Skeletal muscle satellite cell (primary cell): ENCODE data around the gene PYM1.
A peak's percentile ranks its signal among the peaks of the same experiment; 100 is the strongest.

Experiments
- H3K27me3 ChIP-seq: 2 replicates; pipeline ENCODE4 v1.7.0; 2013; ENCODE audit warnings: low read length; ENCODE audit not compliant: control insufficient read depth, insufficient read depth
- H3K36me3 ChIP-seq: 2 replicates; pipeline ENCODE4 v1.7.0; 2013; ENCODE audit warnings: mild to moderate bottlenecking, control low read depth, low read length; ENCODE audit not compliant: insufficient read depth
- H3K4me1 ChIP-seq: 2 replicates; pipeline ENCODE4 v1.7.0; 2013; ENCODE audit warnings: low read length; ENCODE audit not compliant: control insufficient read depth, insufficient read depth
- H3K4me2 ChIP-seq: 2 replicates; pipeline ENCODE4 v1.7.0; 2013; ENCODE audit warnings: mild to moderate bottlenecking, low read length
- H3K4me3 ChIP-seq: 2 replicates; pipeline ENCODE4 v1.7.0; 2013; ENCODE audit warnings: low read length
- H3K9ac ChIP-seq: 2 replicates; pipeline ENCODE4 v1.7.0; 2013; ENCODE audit warnings: mild to moderate bottlenecking, low read depth, low read length, moderate library complexity
- H3K9me3 ChIP-seq: replicated peaks from 2 replicates; pipeline ENCODE4 v1.7.0; 2013; ENCODE audit warnings: mild to moderate bottlenecking, control low read depth, low read length

The PYM1 gene

DNA sequence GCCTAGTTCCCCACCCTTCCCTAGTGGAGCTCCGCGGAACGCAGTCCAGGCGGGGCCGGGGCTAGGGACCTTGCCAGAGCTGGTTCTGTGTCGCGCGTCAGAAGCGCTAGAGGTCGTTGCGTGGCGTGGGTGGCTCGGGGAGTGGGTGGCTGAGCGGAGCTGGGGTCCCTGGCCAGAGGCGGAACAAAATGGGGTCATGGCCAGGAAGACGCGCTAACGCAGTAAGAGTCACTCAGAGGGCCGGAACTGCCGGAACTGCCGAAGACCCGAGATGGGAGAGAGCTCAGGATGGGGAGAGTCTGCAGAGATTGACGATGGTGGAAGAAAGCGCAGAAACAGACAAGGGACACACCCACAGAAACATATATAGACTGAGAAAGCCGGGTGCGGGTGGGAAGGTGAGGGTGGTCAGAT, 8.1 kb upstream of the PYM1 start:
- Histone ChIP-seq H3K4me2 (no peak overlapping the region), H3K4me3 (no peak overlapping the region), H3K9me3 (no peaks in the 10 kb centered on the region), H3K36me3 (peaks cover 13% of the 10 kb centered on the region), H3K9ac (no peak overlapping the region), H3K27me3 (no peaks in the 10 kb centered on the region), H3K4me1 (peaks cover 46% of the 10 kb centered on the region)

DNA sequence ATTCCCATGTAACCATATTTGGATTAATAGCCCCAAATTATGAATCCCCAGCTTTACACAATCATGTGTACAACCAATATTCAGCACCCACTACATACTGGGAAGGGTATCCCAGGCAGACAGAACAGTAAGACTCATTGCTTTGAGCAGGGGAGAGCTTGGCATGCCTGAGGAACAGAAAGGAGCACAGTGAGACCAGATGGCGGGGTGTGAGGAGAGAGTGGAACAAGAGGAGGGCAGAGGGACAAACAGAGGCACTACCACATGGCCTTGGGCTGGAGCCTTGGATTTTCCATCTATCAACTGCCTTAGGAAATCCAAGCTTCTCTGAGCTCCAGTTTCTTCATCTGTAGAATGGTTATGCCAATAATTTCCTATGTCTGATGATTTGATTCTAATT, 7.1 kb upstream of the PYM1 start:
- Histone ChIP-seq H3K9me3 (no peaks in the 10 kb centered on the region), H3K4me2 (no peak overlapping the region), H3K4me3 (no peak overlapping the region), H3K9ac (no peak overlapping the region), H3K27me3 (no peaks in the 10 kb centered on the region), H3K36me3 (peaks cover 9% of the 10 kb centered on the region), H3K4me1 (peaks cover 47% of the 10 kb centered on the region)

DNA sequence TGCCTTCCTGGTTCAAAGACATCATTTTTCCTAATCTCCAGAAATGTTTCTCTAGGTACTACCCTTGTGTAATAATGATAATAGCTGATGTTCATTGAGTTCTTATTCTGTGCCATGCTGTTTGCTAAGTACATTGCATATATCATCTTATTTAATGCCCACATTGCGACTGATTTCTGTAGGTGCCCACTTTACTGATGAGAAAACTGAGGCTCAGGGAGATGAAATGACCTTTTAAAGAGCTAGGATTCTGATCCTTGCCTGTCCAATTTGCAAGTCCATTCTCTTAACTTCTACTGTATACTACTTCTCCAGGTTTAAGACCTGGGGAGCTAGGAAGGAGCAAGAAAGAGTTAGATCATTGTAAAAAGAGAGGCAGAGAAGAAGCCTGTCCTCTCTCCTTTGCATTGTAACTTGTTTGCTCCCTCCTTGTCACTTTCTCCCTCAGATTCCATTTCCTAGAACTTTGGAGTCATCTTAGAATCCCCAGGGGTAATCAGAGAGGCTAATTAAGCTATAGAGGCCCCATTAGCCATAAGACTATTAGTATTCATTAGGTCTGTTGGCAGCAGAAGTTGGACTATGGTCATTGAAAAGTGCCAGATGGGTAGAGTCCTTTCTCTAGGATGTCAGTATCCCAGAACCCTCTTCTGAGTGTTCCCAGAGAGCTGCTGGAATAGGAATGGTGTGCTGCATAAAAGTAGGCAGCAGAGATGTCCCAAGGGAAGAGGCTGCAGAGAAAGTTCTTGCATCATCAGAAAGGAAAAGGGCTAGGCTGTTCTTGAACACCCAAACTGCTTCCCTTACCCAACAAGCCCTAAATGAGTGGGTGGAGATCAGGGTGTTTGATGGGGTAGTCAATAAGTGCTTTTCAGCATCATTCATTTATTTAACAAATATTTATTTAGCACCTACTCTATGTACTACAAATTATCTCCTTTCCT, 6.4 kb upstream of the PYM1 start:
- H3K36me3 ChIP-seq: peaks cover 6% of the 10 kb centered on the region
- peaks cover 46% of the 10 kb centered on the region for H3K4me1 ChIP-seq
- no peak overlapping the region for H3K9ac ChIP-seq
- peak overlapping the region; percentile 89 for H3K4me3 ChIP-seq
- no peaks in the 10 kb centered on the region for H3K27me3 ChIP-seq
- peak overlapping the region; percentile 96 for H3K4me2 ChIP-seq
- H3K9me3 ChIP-seq: no peaks in the 10 kb centered on the region

DNA sequence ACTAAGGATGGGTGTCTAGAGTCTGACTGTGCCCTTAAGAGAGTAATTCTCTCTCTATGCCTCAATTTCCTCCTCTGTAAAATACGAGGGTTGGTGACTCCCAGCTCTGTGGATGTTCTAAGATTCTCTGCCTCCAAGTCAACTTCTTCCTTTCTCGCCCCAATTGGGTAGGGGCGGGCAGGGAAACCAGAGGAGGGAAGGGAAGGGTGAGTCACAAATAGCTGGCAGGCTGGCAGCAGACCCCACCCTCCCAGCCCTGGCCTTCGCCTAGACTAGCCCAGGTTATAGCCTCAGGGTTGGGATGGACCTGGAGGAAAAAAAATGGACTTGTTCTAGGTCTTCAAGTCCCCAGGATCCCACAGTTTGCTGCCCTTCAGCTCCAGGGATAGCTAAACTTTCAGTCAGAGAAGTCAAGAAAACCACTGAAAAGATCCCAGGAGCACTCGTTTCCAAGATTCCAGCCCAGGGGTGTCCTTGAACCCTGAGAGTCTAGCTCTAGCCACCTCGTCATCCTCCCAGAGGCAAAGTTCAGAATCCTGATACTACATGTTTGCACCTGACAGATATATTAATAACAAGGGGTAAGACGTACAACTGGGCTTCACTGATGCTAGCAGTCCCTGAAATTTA, 5.6 kb upstream of the PYM1 start:
- H3K9ac ChIP-seq: peak overlapping the region; percentile 87
- H3K4me3 ChIP-seq: peak overlapping the region; percentile 89
- H3K27me3 ChIP-seq: no peaks in the 10 kb centered on the region
- peaks cover 45% of the 10 kb centered on the region for H3K4me1 ChIP-seq
- H3K36me3 ChIP-seq: no peaks in the 10 kb centered on the region
- H3K4me2 ChIP-seq: peak overlapping the region; percentile 96
- no peaks in the 10 kb centered on the region for H3K9me3 ChIP-seq

DNA sequence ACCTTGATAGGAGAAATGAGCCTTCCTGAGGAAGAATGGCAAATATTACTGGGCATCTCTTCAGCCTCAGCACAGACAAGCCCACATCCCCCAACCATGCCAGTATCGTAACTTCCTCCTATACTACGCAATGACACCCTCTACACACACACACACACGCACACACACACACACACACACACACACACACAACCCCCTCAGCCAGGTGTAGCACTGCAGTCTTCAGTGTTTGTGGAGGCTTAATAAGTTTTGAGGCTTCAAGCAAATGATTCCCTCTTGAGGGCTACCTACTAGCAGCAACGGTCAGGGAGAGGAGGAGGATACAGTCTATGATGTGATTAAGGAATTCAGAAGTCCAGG, 4.8 kb upstream of the PYM1 start:
- Histone ChIP-seq H3K27me3 (no peaks in the 10 kb centered on the region), H3K4me1 (peaks cover 38% of the 10 kb centered on the region), H3K9ac (peak overlapping the region; percentile 87), H3K4me3 (peak overlapping the region; percentile 89), H3K4me2 (peak overlapping the region; percentile 96), H3K9me3 (no peaks in the 10 kb centered on the region), H3K36me3 (no peaks in the 10 kb centered on the region)

DNA sequence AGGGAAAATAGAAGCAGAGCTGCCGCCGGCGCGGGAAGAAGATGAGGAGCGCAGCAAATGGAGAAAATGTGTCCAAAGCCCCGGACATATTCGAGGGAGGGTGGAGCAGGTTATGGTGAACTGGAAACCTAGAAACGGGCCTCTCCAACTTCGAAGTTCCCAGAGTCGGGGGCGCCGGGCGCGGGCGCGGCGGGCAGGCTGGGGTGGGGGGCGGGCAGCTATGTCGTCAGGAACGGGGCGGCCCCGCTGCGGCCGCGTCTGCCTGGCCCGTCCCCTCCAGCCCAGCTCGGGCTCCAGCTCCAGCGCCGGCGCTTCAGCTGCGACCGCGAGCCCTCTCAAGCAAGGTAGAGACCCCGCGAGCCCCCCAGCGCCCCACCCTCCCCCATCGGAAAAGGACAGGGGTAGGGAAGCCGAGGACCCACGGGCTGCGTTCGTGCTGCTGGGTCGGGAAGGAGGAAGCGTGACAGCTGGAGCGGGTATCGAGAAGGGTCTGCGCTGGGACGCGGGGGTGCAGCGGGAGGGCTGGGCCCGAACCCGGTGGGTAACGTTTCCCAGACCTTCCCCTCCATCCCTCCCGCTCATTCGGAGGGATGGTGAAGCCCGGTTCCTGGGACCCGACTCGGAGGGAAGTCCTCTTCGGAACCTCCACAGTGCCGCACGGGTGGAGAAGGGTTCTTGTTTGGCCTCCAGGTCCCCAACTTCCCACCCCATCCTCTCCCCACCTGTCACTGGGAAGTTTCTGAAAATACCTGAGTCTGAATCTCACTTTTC, 4.3 kb upstream of the PYM1 start:
- Histone ChIP-seq H3K4me1 (peaks cover 37% of the 10 kb centered on the region), H3K4me2 (peak overlapping the region; percentile 96)

DNA sequence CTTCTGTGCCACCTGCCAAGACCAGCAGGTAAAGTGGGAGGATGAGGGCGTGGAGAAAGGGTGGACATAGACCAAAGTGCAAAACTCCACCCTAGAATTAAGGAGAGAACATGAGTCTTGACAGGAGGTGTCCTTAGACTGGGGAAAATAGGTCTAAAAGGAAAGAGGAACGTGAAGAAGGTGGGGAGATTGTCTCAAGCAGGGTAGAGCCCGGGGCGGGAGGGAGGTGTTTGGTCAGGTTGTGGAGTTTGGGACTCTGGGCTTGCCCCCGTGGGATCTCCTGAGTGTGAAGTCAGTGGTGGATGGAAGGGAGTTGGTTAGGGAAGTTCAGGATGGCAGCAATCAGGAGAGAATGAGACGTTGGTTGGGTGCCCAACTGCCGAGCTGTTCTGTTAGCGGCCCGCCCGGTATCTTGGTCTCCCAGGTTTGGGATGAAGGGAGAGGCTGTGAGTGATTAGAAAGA, 3.7 kb upstream of the PYM1 start:
- no peaks in the 10 kb centered on the region for H3K27me3 ChIP-seq
- peak overlapping the region; percentile 87 for H3K9ac ChIP-seq
- H3K4me2 ChIP-seq: peak overlapping the region; percentile 96
- peak overlapping the region; percentile 89 for H3K4me3 ChIP-seq
- H3K9me3 ChIP-seq: no peaks in the 10 kb centered on the region
- no peaks in the 10 kb centered on the region for H3K36me3 ChIP-seq
- peaks cover 37% of the 10 kb centered on the region for H3K4me1 ChIP-seq

More for the DNA sequence above, 4.3 kb upstream of the PYM1 start:
- Histone ChIP-seq H3K27me3 (no peaks in the 10 kb centered on the region), H3K9me3 (no peaks in the 10 kb centered on the region), H3K36me3 (no peaks in the 10 kb centered on the region), H3K9ac (peak overlapping the region; percentile 87), H3K4me3 (peak overlapping the region; percentile 89)

DNA sequence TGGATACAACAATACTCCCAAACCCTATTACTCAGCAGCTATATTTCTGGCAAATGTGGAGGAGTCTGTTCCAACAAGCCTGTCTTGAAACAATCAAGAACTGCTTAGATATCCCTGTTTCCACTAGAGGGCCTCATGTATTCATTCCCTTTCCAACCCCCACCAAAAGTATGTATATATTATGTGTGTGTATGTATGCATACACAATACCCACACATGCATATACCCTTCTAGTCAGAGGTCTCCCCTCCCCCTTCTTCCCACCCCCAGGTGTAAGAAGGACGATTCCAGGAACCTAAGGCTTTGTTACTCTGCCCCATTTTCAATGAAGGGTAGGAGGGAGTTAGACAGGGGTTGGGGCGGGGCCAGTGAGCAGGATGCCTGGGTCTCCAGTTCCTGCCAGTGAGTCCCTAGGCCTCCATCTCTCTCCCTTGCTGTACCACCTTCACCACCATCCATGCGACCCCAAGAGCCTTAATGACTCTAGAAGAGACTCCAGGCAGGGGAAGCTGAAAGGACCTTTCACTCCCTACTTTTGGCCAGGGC, 3.1 kb upstream of the PYM1 start, which contains the start of gene DGKA:
Gene DGKA, plus strand, starts transcription at position 392 of the 546 bp plus-strand sequence. CDS start 5,342 bp downstream, outside the sequence.
- no peaks in the 10 kb centered on the region for H3K27me3 ChIP-seq
- peaks cover 41% of the 10 kb centered on the region for H3K4me1 ChIP-seq
- H3K4me2 ChIP-seq: peak within 1 kb of the TSS; percentile 96
- H3K9me3 ChIP-seq: no peaks in the 10 kb centered on the region
- H3K36me3 ChIP-seq: no peaks in the 10 kb centered on the region
- peak within 1 kb of the TSS; percentile 89 for H3K4me3 ChIP-seq
- peak within 1 kb of the TSS; percentile 87 for H3K9ac ChIP-seq

DNA sequence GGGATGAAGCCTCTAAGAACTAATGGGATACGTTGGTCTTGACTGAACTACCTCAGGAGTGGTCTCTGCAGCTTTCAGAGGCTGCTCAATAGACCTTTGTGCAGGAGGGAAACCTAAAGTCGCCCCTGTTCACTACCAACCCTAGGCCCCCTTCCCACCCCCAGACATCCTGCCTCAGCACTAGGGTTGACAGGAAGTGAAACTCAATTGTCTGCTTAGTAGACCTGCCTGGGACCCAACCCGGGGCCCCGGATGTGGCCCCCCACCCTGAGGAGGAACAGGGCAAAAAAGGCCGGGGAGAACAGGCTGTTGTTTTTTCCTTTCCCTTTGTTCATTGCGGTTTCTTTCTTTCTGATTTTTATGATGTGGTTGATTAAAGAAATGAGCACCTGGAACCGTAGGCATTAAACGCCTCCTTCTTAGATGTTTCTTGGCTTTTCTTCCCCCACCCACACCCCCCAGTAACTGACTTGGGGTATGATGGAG, 1.7 kb upstream of the PYM1 start:
- no peaks in the 10 kb centered on the region for H3K36me3 ChIP-seq
- no peak overlapping the region for H3K4me3 ChIP-seq
- H3K9me3 ChIP-seq: no peaks in the 10 kb centered on the region
- H3K27me3 ChIP-seq: no peaks in the 10 kb centered on the region
- no peak overlapping the region for H3K4me2 ChIP-seq
- no peak overlapping the region for H3K9ac ChIP-seq
- peaks cover 50% of the 10 kb centered on the region for H3K4me1 ChIP-seq

DNA sequence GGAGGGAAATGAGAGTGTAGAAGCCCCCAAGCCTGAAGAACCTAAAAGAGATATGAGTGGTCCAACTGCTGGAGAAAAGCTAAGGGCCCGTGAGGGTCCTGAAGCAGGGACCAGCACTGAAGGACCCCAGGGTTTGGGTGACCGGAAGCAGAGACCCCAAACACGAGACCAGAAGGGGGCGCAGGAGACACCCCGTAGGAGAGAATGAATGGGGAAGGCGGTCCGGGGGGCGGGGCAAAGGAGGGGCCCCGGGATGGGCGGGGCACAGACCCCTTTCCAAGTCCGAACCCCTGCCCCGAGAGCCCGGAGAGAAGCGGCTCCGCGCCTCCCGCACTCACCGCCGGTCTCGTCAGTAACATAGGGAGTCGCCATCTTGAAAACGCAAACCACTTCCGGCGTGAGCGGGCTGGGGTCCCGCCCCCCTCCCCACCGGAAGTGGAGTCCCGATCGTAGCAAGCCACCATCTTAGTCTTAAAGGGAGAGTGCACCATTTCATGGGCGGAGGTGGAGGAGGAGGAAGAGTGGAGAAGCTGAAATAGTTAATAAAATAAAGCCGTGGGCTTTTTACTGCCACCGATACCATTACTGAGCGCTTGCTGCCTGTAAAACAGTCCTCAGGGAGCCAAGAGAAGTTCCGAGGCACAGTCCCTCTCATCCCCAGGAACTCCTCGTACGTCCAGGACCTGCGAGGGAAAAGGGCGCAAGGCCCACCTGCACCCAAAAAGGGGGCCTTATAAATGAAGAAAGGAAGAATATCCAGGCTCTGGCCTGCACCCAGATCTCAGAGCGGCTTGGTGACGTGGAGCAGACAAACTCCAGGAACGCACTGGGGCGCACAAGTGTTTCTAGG, 731 bp downstream of the PYM1 start:
- Histone ChIP-seq H3K9me3 (no peaks in the 10 kb centered on the region), H3K4me1 (peaks cover 36% of the 10 kb centered on the region), H3K4me3 (peak overlapping the region; percentile 97), H3K4me2 (peak overlapping the region; percentile 88), H3K27me3 (no peaks in the 10 kb centered on the region), H3K36me3 (peaks cover 5% of the 10 kb centered on the region), H3K9ac (peak overlapping the region; percentile 98)
